ENCODE measurements around the gene MRPS27. TPM values are rescaled to one million over a fixed set of nuclear protein-coding genes. Genes with fewer than 3 reads are reported as not detected.

Gene MRPS27
- total and polyA plus RNA-seq, 9 of the 15 experiments (the other 6 are each of a cell fraction or from before 2014, with no cell fraction given), result 73.6 to 144 (median 106) TPM

DNA sequence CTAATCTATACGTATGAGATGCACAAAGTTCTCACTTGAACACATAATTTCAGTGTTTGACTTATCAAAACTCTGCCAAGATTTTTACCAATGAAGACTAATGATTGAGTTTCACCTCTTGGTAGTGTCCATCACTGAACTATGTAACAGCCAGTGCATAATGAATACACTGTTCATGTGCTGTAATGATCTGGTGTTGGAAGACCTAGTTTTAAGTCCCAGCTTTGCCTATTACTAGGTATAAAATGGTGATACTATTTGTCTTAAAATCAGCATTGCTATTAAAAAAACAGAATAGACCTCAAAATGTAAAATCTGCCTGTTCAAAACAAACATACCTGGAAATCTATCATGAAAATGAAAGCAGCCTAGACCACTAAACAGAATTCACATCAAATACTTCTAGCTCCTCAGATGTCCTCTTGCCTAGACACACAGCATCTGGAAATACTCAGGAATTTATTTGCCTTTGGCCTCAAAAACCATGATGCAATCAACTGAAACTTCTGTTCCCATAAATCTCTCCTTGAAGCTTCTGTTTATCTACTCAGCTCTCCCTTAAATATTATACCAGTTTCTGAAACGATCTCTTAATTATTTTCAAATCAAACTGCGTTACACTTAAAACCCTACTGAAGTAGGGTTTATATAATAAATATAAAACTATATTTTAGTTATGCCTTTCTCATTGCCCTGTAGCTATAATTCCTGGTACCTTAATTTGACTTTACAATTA is 38.1 kb downstream of the MRPS27 start (continued):
- TF ChIP-seq PTBP1 (IDR thresholded peaks at IDR 0.05; ENCODE audit: low read depth, low read length) (no peak), ZKSCAN3 (CRISPR knock-in tag; IDR thresholded peaks at IDR 0.05) (no peak), MEIS2 (IDR thresholded peaks at IDR 0.05; ENCODE audit: partially characterized antibody) (peak; percentile 99), ZNF239 (CRISPR knock-in tag; IDR thresholded peaks at IDR 0.05) (peak; percentile 62), GATAD2B (IDR thresholded peaks at IDR 0.05; ENCODE audit: borderline replicate concordance) (no peak), MITF (IDR thresholded peaks at IDR 0.05) (no peak), PHF8 (IDR thresholded peaks at IDR 0.05; ENCODE audit: borderline replicate concordance, low read length) (no peak; the same call in 1 of the 2 replicates), ZNF140 (CRISPR knock-in tag; IDR thresholded peaks at IDR 0.05) (no peak), ZNF12 (CRISPR knock-in tag; IDR thresholded peaks at IDR 0.05) (no peak), MBD1 (CRISPR knock-in tag; IDR thresholded peaks at IDR 0.05) (no peak), ZKSCAN8 (CRISPR knock-in tag; IDR thresholded peaks at IDR 0.05) (no peak), NFXL1 (CRISPR knock-in tag; IDR thresholded peaks at IDR 0.05) (no peak), SMAD3 (CRISPR knock-in tag; conservative IDR thresholded peaks at IDR 0.05) (0 out of 2 replicates have a peak, but pooled peaks have one; percentile 65), HCFC1 (IDR thresholded peaks at IDR 0.05; ENCODE audit: low read depth, low read length) (no peak), GABPA (tag; conservative IDR thresholded peaks at IDR 0.05; ENCODE audit: low read depth) (peak; percentile 13; the same call in 1 of the 2 replicates), HNRNPLL (IDR thresholded peaks at IDR 0.05; ENCODE audit: low read depth, low read length, poor library complexity, severe bottlenecking) (no peak), SP1 (CRISPR knock-in tag; IDR thresholded peaks at IDR 0.05) (no peak), TRIM28 (IDR thresholded peaks at IDR 0.05) (no peak), ILF3 (IDR thresholded peaks at IDR 0.05; ENCODE audit: borderline replicate concordance) (no peak), ZNF445 (CRISPR knock-in tag; IDR thresholded peaks at IDR 0.05; ENCODE audit: low read depth) (no peak), ZFP36 (IDR thresholded peaks at IDR 0.05; ENCODE audit: low read depth, low read length, partially characterized antibody) (no peak), ZNF830 (CRISPR knock-in tag; IDR thresholded peaks at IDR 0.05) (no peak)
- TF ChIP-seq, protein P1, sequence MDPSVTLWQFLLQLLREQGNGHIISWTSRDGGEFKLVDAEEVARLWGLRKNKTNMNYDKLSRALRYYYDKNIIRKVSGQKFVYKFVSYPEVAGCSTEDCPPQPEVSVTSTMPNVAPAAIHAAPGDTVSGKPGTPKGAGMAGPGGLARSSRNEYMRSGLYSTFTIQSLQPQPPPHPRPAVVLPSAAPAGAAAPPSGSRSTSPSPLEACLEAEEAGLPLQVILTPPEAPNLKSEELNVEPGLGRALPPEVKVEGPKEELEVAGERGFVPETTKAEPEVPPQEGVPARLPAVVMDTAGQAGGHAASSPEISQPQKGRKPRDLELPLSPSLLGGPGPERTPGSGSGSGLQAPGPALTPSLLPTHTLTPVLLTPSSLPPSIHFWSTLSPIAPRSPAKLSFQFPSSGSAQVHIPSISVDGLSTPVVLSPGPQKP (CRISPR knock-in tag; IDR thresholded peaks at IDR 0.05), result no peak
- TF ChIP-seq, protein P2, sequence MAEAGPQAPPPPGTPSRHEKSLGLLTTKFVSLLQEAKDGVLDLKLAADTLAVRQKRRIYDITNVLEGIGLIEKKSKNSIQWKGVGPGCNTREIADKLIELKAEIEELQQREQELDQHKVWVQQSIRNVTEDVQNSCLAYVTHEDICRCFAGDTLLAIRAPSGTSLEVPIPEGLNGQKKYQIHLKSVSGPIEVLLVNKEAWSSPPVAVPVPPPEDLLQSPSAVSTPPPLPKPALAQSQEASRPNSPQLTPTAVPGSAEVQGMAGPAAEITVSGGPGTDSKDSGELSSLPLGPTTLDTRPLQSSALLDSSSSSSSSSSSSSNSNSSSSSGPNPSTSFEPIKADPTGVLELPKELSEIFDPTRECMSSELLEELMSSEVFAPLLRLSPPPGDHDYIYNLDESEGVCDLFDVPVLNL (CRISPR knock-in tag; IDR thresholded peaks at IDR 0.05; ENCODE audit: low read depth), result no peak
- TF ChIP-seq, protein P3, sequence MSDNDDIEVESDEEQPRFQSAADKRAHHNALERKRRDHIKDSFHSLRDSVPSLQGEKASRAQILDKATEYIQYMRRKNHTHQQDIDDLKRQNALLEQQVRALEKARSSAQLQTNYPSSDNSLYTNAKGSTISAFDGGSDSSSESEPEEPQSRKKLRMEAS (CRISPR knock-in tag; IDR thresholded peaks at IDR 0.05), result no peak
